Kidney capillary endothelial cell (primary cell): ENCODE results near the gene CLDN4.
"Not testable (repeated sequence)": the region's sequence is repeated elsewhere in the genome, so short reads cannot be mapped to it uniquely, and the experiment has no call there.

ENCODE experiments used
- DNase-seq: peaks from one replicate; pipeline ENCODE4 v3.0.0-alpha.2; 2018; ENCODE audit warnings: low spot score

CLDN4 gene, protein sequence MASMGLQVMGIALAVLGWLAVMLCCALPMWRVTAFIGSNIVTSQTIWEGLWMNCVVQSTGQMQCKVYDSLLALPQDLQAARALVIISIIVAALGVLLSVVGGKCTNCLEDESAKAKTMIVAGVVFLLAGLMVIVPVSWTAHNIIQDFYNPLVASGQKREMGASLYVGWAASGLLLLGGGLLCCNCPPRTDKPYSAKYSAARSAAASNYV

DNA sequence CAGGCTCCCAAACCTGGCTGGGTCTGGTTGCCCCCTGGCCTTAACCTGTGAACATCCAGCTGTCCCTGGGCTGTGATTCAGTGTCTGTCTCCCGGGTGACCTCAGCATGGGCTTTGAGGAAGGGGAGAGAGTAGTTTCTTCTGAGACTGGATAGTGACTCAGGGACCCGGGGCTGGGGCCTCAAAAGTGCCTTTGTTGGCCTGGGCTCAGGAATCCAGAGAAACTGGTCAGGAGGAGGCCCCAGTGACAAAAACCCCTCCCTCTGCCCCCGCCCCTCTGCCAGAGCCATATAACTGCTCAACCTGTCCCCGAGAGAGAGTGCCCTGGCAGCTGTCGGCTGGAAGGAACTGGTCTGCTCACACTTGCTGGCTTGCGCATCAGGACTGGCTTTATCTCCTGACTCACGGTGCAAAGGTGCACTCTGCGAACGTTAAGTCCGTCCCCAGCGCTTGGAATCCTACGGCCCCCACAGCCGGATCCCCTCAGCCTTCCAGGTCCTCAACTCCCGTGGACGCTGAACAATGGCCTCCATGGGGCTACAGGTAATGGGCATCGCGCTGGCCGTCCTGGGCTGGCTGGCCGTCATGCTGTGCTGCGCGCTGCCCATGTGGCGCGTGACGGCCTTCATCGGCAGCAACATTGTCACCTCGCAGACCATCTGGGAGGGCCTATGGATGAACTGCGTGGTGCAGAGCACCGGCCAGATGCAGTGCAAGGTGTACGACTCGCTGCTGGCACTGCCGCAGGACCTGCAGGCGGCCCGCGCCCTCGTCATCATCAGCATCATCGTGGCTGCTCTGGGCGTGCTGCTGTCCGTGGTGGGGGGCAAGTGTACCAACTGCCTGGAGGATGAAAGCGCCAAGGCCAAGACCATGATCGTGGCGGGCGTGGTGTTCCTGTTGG lies at the start of gene CLDN4:
TSS of gene CLDN4 (plus strand) at position 316 of the 903 bp plus-strand sequence. CDS start at position 522, 206 bp downstream.
- DNase-seq, result no peak

DNA sequence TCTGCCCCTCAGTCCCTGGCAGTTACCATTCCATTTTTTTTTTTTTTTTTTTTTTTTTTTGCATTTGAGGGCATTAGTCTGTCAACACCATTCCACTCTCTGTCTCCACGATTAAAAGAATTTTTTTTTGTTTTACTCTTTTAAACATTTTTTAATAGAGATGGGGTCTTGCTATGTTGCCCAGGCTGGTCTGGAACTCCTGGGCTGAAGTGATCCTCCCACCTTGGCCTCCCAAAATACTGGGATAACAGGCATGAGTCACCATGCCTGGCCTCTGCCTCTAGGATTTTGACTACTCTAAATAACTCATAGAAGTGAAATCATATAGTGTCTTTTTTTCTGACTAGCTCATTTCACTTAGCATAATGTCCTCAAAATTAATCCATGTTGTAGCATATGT lies 44.2 kb upstream of the CLDN4 start:
- no peak for DNase-seq

DNA sequence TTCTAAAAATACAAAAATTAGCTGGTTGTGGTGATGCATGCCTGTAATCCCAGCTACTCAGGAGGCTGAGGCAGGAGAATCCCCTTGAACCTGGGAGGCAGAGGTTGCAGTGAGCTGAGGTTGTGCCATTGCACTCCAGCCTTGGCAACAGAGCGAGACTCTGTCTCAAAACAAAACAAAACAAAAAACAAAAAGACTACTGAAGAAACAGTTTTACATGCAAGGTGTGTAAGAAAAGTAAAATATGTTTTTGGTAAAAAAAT lies 43.1 kb upstream of the CLDN4 start:
- DNase-seq, result not testable (repeated sequence)

DNA sequence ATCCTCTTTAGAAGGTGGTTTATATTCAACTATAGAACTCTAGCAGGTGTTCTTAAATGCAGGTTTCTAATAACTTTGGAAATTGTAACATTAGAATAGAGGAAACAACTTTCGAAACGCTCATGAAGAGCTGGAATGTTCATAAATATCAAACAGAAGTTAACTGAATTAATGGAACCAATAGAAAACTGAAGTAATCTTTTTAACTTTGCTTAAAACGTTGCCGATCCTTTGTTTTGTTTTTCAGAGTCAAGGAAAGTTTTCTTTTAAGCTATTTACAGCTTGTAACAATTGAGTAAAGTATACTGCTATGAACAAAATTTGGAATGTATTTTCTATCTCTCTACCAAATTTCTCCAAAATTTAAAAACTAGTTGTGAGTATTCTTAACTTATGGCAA lies 41.7 kb upstream of the CLDN4 start:
- no peak for DNase-seq

DNA sequence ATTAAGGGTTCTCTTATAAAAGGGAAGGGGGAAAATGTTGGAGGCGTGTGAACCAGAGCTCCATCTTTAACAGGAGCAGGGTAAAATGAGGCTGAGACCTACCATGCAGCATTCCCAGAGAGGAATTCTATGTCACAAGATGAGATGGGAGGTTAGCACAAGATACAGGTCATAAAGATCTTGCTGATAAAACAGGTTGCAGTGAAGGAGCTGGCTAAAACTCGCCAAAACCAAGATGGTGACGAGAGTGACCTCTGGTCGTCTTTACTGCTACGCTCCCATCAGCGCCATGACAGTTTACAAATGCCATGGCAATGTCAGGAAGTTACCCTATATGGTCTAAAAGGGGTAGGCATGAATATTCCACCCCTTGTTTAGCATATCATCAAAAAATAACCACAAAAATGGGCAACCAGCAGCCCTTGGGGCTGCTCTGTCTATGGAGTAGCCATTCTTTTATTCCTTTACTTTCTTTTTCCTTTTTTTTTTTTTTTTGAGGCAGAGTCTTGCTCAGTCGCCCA lies 39.6 kb upstream of the CLDN4 start:
- DNase-seq, result not testable (repeated sequence)

DNA sequence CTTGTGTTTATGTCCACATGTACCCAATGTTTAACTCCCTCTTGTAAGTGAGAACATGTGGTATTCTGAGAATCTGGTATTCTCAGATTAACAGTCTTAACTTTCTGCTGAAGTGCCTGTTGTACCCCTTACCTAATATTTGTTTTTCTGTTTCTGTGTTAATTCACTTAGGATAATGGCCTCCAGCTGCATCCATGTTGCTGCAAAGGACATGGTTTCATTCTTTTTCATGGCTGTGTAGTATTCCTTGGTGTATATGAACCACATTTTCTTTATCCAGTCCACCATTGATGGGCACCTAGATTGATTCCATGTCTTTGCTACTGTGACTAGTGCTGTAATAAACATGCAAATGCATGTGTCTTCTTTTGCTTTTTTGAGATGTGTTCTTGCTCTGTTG lies 35.6 kb upstream of the CLDN4 start:
- not testable (repeated sequence) for DNase-seq

DNA sequence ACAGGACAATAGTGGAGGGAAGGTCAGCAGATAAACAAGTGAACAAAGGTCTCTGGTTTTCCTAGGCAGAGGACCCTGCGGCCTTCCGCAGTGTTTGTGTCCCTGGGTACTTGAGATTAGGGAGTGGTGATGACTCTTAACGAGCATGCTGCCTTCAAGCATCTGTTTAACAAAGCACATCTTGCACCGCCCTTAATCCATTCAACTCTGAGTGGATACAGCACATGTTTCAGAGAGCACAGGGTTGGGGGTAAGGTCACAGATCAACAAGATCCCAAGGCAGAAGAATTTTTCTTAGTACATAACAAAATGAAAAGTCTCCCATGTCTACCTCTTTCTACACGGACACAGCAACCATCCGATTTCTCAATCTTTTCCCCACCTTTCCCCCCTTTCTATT lies 34.1 kb upstream of the CLDN4 start:
- not testable (repeated sequence) for DNase-seq

DNA sequence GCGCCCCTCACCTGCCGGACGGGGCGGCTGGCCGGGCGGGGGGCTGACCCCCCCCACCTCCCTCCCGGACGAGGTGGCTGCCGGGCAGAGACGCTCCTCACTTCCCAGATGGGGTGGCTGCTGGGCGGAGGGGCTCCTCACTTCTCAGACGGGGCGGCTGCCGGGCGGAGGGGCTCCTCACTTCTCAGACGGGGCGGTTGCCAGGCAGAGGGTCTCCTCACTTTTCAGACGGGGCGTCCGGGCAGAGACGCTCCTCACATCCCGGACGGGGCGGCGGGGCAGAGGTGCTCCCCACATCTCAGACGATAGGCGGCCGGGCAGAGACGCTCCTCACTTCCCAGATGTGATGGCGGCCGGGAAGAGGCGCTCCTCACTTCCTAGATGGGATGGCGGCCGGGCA lies 33.6 kb upstream of the CLDN4 start:
- DNase-seq, result not testable (repeated sequence)

DNA sequence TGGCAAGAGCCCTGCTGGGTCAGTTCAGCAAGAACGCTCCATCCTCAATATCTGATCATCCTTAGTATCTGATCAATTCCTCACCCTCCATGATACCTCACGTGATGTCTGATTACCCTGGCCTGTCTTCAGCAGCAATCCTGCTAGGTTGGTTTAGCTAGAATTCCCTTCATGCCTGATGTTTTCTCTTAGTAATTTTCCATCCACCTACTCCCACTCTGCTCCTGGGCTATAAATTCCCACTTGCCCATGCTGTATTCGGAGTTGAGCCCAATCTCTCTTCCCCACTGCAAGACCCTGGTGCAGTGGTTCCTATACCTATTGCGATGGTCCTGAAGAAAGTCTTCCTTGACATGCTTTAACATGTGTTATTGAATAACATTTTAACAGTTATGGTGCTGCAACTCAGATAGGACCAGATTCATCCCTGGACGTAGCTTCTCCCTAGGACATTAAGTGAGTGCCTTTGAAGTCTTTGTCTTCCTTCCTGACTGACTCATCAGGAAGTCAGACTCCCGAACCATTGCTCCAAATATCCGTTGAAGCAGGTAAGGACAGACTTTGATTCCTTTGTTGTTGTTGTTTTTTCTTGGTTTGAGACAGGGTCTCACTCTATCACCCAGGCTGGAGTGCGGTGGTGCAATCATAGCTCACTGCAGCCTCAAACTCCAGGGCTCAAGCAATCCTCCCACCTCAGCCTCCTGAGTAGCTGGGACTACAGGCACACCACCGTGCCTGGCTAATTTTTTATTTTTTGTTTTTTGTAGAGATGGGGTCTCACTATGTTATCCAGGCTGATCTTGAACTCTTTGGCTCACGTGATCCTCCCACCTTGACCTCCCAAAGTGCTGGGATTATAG lies 31.3 kb upstream of the CLDN4 start:
- peak; percentile 36 for DNase-seq

DNA sequence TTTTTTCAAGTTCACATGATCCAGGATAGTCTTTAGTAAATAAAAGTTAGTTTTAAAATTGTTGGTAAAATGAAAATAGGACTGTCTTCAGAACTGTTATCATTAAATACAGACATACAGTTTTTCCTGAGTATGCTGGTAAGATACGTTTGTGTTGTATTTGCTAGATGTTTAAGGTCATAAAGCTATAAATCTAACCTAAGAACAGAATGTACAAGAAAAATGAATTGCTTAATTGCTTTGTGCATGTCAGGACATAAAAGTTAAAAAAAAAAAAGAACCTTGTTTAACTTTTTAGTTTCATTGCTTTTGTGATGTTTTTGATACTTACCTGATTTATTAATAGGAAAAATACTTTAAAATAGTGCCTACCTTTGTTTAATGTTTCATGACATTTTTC lies 29.2 kb upstream of the CLDN4 start:
- no peak for DNase-seq

DNA sequence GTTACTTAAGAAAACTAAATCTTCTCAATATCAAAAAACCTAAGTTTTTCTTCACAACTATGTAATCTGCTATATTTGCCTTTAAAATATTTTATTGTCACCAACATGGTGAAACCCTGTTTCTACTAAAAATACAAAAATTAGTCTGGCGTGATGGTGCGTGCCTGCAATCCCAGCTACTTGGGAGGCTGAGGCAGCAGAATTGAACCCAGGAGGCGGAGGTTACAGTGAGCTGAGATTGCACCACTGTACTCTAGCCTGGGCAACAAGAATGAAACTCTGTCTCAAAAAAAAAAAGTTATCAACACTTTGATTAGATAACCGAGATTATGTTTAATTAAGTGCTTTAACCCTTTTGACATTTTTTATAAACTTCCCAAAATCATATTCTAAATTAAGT lies 28.3 kb upstream of the CLDN4 start:
- no peak for DNase-seq

DNA sequence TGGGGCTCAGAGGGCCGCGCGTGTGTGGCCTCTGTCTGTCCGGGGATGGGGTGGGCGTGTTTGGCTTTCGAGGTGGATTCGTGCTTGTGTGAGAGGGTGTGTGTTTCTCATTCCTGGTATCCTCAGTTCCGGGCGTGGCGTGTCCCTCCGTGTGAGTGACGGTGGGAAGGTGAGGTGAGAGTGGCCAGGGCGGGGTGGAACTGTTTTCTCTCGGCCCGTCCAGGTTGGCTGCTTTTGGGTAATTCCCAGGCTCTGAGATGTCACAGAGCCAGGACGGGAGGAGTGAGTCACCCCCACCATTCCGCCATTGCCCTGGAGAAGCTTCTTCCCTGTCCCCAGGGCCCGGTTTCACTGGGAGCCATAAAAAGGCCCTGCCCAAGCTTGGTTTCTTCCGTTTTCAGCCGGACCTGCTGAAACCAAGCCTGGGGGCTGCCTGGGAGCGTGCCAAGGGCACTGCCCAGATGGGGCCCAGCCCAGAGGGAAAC lies 21.3 kb upstream of the CLDN4 start:
- no peak for DNase-seq

DNA sequence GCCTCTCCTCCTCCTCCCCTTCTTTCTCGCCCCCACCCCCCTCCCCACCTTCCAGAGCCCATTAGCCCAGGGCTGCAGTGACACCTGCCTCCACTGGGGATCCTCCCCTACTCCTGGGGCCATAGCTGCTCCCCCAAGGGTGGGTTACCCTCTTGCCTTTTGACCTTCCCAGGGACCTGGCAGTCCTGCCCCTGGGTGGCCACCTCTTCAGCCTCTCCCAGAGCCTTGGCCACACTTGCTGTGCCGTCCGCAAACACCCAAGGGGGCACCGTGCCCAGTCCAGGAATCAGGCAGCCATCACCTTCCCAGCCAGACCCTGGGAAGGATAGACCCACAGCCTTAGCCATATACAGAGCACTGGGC lies 19.8 kb upstream of the CLDN4 start:
- DNase-seq, result no peak

DNA sequence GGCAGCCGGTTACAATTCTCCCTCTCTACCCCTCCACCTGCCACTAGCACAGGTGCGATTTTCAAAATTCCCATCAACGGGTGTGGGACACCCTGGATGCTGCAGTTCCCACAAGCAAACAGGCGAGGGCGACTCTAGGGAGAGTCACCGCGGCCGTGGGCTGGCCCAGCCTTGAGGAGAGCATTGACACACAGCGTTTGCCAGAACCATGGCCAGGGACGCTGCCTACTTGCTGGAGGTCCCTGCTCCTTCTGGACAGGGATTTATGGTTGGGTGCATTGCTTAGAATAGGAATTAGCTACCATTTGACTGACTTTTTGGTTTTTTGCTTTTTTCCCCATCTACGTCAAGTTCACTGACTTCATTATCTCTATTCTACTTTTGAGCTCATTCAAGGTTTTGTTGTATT lies 19.0 kb upstream of the CLDN4 start:
- DNase-seq, result peak; percentile 48

DNA sequence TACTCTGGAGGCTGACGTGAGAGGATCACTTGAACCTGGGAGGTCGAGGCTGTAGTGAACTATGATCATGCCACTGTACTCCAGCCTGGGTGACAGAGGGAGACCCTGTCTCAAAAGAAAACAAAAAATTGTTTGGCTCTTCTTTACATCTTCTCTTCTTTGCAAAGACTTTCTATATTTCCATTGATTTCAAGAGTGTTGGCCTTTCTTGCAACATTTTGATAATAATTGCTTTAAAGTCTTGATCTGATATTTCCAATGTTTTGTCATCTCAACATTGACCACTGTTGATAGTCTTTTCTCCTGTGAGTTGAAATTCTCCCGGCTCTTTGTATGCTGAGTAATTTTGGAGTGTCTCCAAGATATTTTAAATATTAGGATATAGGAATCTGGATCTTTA lies 17.8 kb upstream of the CLDN4 start:
- no peak for DNase-seq

DNA sequence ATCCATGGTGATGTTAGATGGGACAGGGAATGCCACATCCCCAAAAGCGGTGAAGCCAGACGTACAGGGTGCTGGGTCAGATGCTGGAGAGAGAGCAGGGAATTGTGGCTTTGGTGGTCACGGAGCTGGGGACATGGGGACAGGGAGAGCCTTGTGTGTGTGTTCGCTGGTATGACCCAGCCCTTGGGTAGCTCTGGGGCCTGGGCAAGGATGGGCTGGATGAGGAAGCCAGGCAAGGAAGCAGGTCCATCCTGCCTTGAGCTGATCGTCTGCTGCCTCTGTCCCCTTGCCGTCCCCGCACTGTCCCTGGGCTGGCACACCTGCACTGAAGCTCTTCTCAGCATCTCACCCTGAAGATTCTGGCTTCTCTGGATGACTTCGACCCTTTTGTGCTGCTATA lies 15.4 kb upstream of the CLDN4 start:
- DNase-seq, result no peak

DNA sequence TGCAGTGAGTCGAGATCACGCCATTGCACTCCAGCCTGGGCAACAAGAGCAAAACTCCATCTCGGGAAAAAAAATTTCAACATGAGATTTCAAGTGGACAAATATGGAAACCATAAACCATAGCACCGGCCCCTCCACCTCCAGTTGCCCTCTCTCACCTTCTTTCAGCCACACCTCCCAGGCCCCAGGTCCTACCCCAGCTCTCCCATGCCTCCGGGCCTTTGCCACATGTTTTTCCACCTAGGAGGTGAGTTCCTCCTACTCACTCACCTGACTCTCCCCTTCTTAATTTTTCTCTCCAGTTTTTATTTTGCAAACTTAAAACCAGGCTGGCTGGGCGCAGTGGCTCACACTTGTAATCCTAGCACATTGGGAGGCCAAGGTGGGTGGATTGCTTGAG lies 13.7 kb upstream of the CLDN4 start:
- no peak for DNase-seq

DNA sequence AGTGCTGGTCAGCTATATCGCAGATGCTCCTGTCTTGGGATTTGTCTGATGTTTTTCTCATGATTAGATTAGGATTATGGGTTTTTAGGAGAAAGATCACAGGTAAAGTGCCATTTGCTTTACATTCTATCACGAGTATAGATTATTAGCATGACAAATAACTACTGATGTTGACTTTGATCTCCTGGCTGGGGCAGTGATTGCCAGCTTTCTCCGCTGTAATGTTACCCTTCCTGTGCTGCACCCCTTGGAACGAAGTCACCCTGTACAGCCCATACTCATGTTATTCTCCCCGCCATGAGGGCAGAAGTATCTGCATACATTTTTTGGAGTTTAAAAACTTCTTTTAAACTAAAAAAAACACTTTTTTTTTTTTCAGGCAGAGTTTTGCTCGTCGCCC lies 10.8 kb upstream of the CLDN4 start:
- DNase-seq, result no peak

DNA sequence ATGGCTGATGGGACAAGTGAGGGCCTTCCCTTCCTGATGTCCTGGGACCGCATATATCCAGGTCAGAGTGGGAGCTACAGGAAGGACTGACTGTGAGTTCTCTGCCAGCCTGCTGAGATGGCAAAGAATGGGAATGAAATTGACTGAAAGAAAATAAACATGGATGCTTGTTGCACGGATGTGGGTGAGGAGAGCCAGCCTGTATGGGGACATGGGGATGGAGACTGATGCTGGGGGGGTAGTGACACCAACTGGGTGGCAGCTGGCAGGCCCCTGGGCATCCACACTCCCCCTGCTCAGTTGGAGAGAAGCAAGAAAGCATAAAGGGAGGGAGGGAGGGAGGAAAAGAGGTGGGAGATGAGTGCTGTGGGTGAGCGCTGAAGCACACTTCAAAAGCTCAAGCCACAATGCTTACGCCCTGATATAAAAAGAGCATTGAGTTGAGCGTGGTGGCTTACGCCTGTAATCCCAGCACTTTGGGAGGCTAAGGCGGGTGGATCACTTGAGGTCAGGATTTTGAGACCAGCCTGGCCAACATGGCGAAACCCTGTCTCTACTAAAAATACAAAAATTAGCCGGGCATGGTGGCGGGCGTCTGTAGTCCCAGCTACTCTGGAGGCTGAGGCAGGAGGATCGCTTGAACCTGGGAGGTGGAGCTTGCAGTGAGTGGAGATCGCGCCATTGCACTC lies 9.1 kb upstream of the CLDN4 start:
- not testable (repeated sequence) for DNase-seq

DNA sequence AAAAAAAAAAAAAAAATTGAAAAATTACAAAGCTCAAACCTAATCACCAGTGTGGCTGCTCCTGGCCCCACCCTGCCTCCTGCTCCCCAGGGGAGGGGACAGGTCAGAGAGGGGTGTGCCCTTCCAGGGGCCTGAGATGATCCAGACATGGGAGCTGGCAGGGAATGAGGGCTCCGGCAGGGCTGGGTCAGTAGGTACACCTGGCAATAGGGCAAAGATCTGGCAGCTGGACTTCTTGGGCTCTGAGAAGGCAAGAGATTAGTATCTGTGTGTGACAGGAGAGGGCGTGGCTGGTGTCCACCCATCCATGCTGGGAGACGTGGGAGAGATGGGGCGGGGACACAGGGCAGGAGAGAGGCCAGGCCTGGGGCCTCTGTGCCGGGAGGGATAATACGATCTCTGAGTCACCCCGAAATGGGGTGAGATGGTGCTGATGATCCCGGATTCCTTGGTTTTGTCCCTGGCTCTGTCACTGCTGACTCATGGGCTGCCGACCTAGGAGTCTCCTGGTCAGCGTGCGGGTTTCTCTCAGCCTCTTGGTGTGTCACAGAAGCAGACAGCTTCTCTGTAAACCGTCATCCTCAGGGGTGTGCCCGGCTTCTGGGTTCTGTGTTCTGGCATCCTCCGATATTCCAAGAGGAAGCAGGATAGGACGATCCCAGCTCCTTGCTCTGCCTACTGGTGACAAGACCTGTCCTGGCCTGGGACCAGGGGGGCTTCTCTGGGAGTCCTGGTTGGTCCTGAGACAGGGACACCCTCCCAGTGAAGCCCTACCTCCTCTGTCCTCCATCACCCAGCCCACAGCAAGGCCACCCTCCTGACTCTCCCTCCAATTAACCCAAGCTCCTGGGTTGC lies 8.2 kb upstream of the CLDN4 start:
- peak; percentile 58 for DNase-seq

DNA sequence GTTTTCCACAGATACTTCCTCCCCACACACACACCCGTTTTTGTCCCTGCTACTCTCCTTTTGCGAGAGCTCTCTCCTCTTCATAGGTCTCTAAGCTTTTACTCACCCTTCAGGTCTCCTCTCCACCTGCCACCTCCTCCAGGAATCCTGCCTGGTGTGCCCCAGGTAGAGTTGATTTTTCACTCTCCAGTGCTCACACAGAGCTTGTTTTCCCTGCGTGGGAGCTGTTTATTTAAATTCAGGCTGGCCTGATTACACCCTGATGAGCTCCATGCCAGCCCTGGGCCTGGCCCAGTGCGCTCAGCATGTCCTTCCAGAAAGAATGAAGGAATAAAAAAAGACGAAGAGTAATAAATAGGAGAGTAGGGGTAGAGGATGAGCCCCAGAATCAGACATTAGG lies 7.5 kb upstream of the CLDN4 start:
- DNase-seq, result no peak
